Spleen (tissue), 11 donors: ENCODE data around the gene ZNF205. TPM values are rescaled to one million over a fixed set of nuclear protein-coding genes. Genes with fewer than 3 reads are reported as not detected.
"Not testable (repeated sequence)": the region's sequence is repeated elsewhere in the genome, so short reads cannot be mapped to it uniquely, and the experiment has no call there.

Experiments used
- DNase-seq: peaks from one replicate; pipeline ENCODE4 v3.0.0-alpha.2; 2020
- H3K27ac ChIP-seq, 8 donors: fragments of 200-600 bp; sonication (generic) in 7 of 8; 1 replicate in 4 of 8; 2 replicates in 4 of 8; pipeline versions ENCODE4 v1.5.0 to v1.8.0; 2016 to 2021; ENCODE audit warnings: inconsistent platforms in 4 of 8, mild to moderate bottlenecking in 4 of 8, moderate library complexity in 1 of 8
- H3K27me3 ChIP-seq, 7 donors: fragments of 200-600 bp; sonication (generic) in 6 of 7; replicated peaks in 1 of 7; 1 replicate in 4 of 7; 2 replicates in 3 of 7; pipeline versions ENCODE4 v1.5.0 to v1.8.0; 2016 to 2021; ENCODE audit warnings: inconsistent platforms in 3 of 7, mild to moderate bottlenecking in 1 of 7
- H3K36me3 ChIP-seq, 6 donors: fragments of 200-600 bp; sonication (generic) in 5 of 6; 1 replicate in 4 of 6; 2 replicates in 2 of 6; pipeline versions ENCODE4 v1.5.0 to v1.8.0; 2016 to 2021; ENCODE audit warnings: inconsistent platforms in 2 of 6
- H3K4me1 ChIP-seq, 6 donors: fragments of 200-600 bp; sonication (generic) in 5 of 6; 1 replicate in 3 of 6; 2 replicates in 3 of 6; pipeline versions ENCODE4 v1.5.0 to v1.8.0; 2016 to 2021; ENCODE audit warnings: inconsistent platforms in 3 of 6
- H3K4me3 ChIP-seq, 8 donors: fragments of 200-600 bp; sonication (generic) in 7 of 8; 1 replicate in 4 of 8; 2 replicates in 4 of 8; pipeline versions ENCODE4 v1.5.0 to v1.8.0; 2016 to 2021; ENCODE audit warnings: inconsistent platforms in 4 of 8, mild to moderate bottlenecking in 4 of 8, moderate library complexity in 2 of 8
- H3K9me3 ChIP-seq, 8 donors: fragments of 200-600 bp; sonication (generic) in 7 of 8; 1 replicate in 4 of 8; 2 replicates in 4 of 8; pipeline versions ENCODE4 v1.5.0 to v1.8.0; 2016 to 2021; ENCODE audit warnings: inconsistent platforms in 4 of 8
- CTCF ChIP-seq, 11 experiments: fragments of 200-600 bp in 7 of 11; fragments of 450-650 bp in 4 of 11; sonication (generic) in 4 of 11; IDR thresholded peaks in 8 of 11; conservative IDR thresholded peaks in 3 of 11; 1 replicate in 7 of 11; 2 replicates in 4 of 11; pipeline versions ENCODE4 v1.4.0 to v1.8.0; 2016 to 2021; ENCODE audit warnings: antibody characterized with exemption in 11 of 11, inconsistent platforms in 4 of 11, mild to moderate bottlenecking in 1 of 11
- POLR2A ChIP-seq, 3 donors: fragments of 450-650 bp; IDR thresholded peaks; one replicate each; pipeline ENCODE4 v1.5.1; 2017; ENCODE audit warnings: antibody characterized with exemption in 3 of 3, mild to moderate bottlenecking in 1 of 3
- POLR2AphosphoS5 ChIP-seq, 3 donors: sonication (generic); formaldehyde crosslinking; IDR thresholded peaks; one replicate each; pipeline ENCODE4 v1.5.1; 2017; ENCODE audit warnings: antibody characterized with exemption in 3 of 3
- WGBS, 5 donors: extraction: QIAGEN DNeasy Blood & Tissue Kit in 3 of 5; methylation state at CpG; one replicate each; pipeline versions ENCODE4 v1.1.5 to v1.1.7; 2013 to 2018; 5-methylcytosine and 5-hydroxymethylcytosine counted together
- intact Hi-C: fragments of 100-400 bp; cut with DNase I; formaldehyde crosslinking; loops from one replicate; pipeline ENCODE4 v1.15.0; 2023; ENCODE audit warnings: low total_unique reads
- polyA plus RNA-seq, 3 donors: library from polyadenylated mRNA; stranded (reverse); fragments of 200-250 nt; gene quantifications; one replicate each; pipeline ENCODE4 v1.2.1, GENCODE V29; 2013
- small RNA-seq, 4 donors: library from RNA; depleted of rRNA; stranded (forward); fragments of <200 nt; gene quantifications; one replicate each; pipeline ENCODE3, GENCODE V24; 2016
- total RNA-seq, 7 donors: library from RNA; depleted of rRNA in 3 of 7; stranded (reverse); fragments of >200 nt in 3 of 7; fragmentation: NEBNext Ultra II Directional in 4 of 7; extraction: Animal tissue kit (Norgen Biotek cat#: 25700) in 4 of 7; gene quantifications; one replicate each; pipeline versions ENCODE4 v1.1.0 to v1.2.1, GENCODE V29; 2016 to 2021
- donor health status: healthy with polysubstance abuse.
- donor health status: DM: no; HTN: no; CAD: no; lungs with moderate emphysema.
- donor health status: DM: no; HTN: no; CAD: no.
- donor health status: Bipolar disorder and iron deficiency.
- donor health status: healthy.
- donor health status: DM: no; HTN: no; CAD: no.
- donor health status: DM: yes; HTN: yes; CAD: no.

The ZNF205 gene
- total and polyA plus RNA-seq, 10 donors = 3.5 to 14.2 (median 6.1) TPM

DNA sequence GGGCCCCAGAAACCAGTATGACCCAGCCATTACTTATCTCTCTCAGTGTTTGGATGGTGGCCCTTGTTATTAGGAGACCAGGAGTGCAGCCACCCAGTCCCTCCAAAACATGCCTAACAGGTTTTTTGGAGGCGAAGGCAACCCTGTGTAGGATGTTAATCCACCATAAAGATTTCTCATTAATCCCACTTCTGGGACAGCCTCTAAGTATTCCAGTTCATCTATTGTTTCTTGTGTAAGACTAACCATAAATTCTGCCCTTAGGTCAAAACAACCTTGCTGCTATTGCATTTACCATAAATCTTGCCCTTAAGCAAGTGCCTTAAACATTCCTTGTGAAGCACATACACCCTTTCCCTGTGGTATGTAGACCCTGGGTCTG is 54.1 kb downstream of the ZNF205 start:
- DNase-seq = no peak
- 20 to 41% (median 38%) methylated on average over 1 of the region's 1 CpG for WGBS, 5 donors
- intact Hi-C loops = loop anchor here (10.0 kb wide), 1 partner anchor 112 kb away; no protein-coding TSS in a partner anchor
- no peak overlapping the region for H3K4me3 ChIP-seq
- peaks cover 7 to 45% (median 35%) of the 10 kb centered on the region in 7 donors for H3K27me3 ChIP-seq
- no peak for TF ChIP-seq POLR2AphosphoS5 (IDR thresholded peaks at IDR 0.05)
- no peak for TF ChIP-seq CTCF (IDR thresholded peaks at IDR 0.05 in 8 of 11, conservative IDR thresholded peaks at IDR 0.05 in 3 of 11)
- no peak for TF ChIP-seq POLR2A (IDR thresholded peaks at IDR 0.05)
- H3K36me3 ChIP-seq = no peaks in the 10 kb centered on the region
- H3K9me3 ChIP-seq = no peaks in the 10 kb centered on the region
- peaks cover 13 to 34% (median 21%) of the 10 kb centered on the region in 6 donors for H3K4me1 ChIP-seq
- no peak overlapping the region for H3K27ac ChIP-seq

- not testable (repeated sequence) for H3K27ac ChIP-seq, H3K36me3 ChIP-seq, DNase-seq, H3K4me3 ChIP-seq, H3K9me3 ChIP-seq
- H3K4me1 ChIP-seq = peaks cover 20 to 43% (median 32%) of the 10 kb centered on the region in 6 donors
- WGBS, 5 donors = 86 to 92% (median 88%) methylated on average over 7 of the region's 7 CpGs
- peaks cover 13 to 65% (median 57%) of the 10 kb centered on the region in 7 donors for H3K27me3 ChIP-seq
- intact Hi-C loops = loop anchor here (10.0 kb wide), 1 partner anchor 114 kb away; no protein-coding TSS in a partner anchor
These were observed 56.3 kb downstream of the ZNF205 start for GRCh38 chr16:3168729-3169128.

Small RNA genes lying within 50 kb of the gene (small RNA-seq; reads per million reads assigned to genes)
- 0 to 0.08 (median 0.03) reads per million in 4 donors for gene RNU1-22P

Other genes starting within 250 kb of the ZNF205 start
- gene FLYWCH2, start 229.4 kb upstream of the ZNF205 start, total RNA-seq = 10 to 100 TPM; 27.5 to 98.6 (median 48.4) TPM
- gene FLYWCH2, start 229.4 kb upstream of the ZNF205 start, polyA plus RNA-seq = 10 to 100 TPM; 31.6 to 62.6 (median 49.5) TPM
- 10 to 100 TPM; 34.8 to 79.3 (median 57.0) TPM for gene FLYWCH1, start 200.7 kb upstream of the ZNF205 start, total RNA-seq
- 10 to 100 TPM; 14.0 to 47.0 (median 43.9) TPM for gene FLYWCH1, start 200.7 kb upstream of the ZNF205 start, polyA plus RNA-seq
- gene KREMEN2, start 148.3 kb upstream of the ZNF205 start, total RNA-seq = 1 to 10 TPM in 1 of 7 donors, under 1 TPM in 1, not detected in 5; 0.40 to 1.0 TPM
- gene KREMEN2, start 148.3 kb upstream of the ZNF205 start, polyA plus RNA-seq = 1 to 10 TPM in 1 of 3 donors, under 1 TPM in 2; 0.41 to 1.2 (median 0.42) TPM
- 1 to 10 TPM; 3.3 to 9.0 (median 6.4) TPM for gene PAQR4, start 143.2 kb upstream of the ZNF205 start, total RNA-seq
- 1 to 10 TPM; 2.1 to 7.1 (median 6.3) TPM for gene PAQR4, start 143.2 kb upstream of the ZNF205 start, polyA plus RNA-seq
- 1 to 10 TPM; 3.3 to 9.6 (median 5.6) TPM for gene PKMYT1, start 132.1 kb upstream of the ZNF205 start, total RNA-seq
- 10 to 100 TPM in 1 of 3 donors, 1 to 10 TPM in 2; 3.9 to 11.3 (median 6.8) TPM for gene PKMYT1, start 132.1 kb upstream of the ZNF205 start, polyA plus RNA-seq
- gene CLDN9, start 99.7 kb upstream of the ZNF205 start, total RNA-seq = 1 to 10 TPM in 2 of 7 donors, under 1 TPM in 5; 0.24 to 1.7 (median 0.56) TPM
- under 1 TPM; 0.06 to 0.37 (median 0.16) TPM for gene CLDN9, start 99.7 kb upstream of the ZNF205 start, polyA plus RNA-seq
- not detected for gene CLDN6, start 94.4 kb upstream of the ZNF205 start, total RNA-seq
- gene CLDN6, start 94.4 kb upstream of the ZNF205 start, polyA plus RNA-seq = not detected
- gene TNFRSF12A, start 92.2 kb upstream of the ZNF205 start, total RNA-seq = 10 to 100 TPM in 3 of 7 donors, 1 to 10 TPM in 4; 2.0 to 26.1 (median 7.5) TPM
- 10 to 100 TPM in 1 of 3 donors, 1 to 10 TPM in 2; 7.7 to 16.5 (median 8.3) TPM for gene TNFRSF12A, start 92.2 kb upstream of the ZNF205 start, polyA plus RNA-seq
- gene HCFC1R1, start 88.6 kb upstream of the ZNF205 start, total RNA-seq = 10 to 100 TPM; 15.5 to 30.8 (median 21.6) TPM
- gene HCFC1R1, start 88.6 kb upstream of the ZNF205 start, polyA plus RNA-seq = 10 to 100 TPM; 60.5 to 74.5 (median 62.8) TPM
- 10 to 100 TPM; 19.3 to 30.4 (median 26.3) TPM for gene THOC6, start 88.6 kb upstream of the ZNF205 start, total RNA-seq
- 10 to 100 TPM; 40.7 to 57.2 (median 41.0) TPM for gene THOC6, start 88.6 kb upstream of the ZNF205 start, polyA plus RNA-seq
- under 1 TPM in 4 of 7 donors, not detected in 3; 0.30 to 0.77 (median 0.32) TPM for gene BICDL2, start 75.6 kb upstream of the ZNF205 start, total RNA-seq
- gene BICDL2, start 75.6 kb upstream of the ZNF205 start, polyA plus RNA-seq = under 1 TPM; 0.03 to 0.22 (median 0.15) TPM
- gene MMP25, start 66.0 kb upstream of the ZNF205 start, total RNA-seq = 100 to 1,000 TPM in 4 of 7 donors, 10 to 100 TPM in 3; 24.3 to 282 (median 113) TPM
- 10 to 100 TPM in 2 of 3 donors, 1 to 10 TPM in 1; 2.7 to 45.0 (median 41.9) TPM for gene MMP25, start 66.0 kb upstream of the ZNF205 start, polyA plus RNA-seq
- gene IL32, start 46.9 kb upstream of the ZNF205 start, total RNA-seq = 100 to 1,000 TPM; 171 to 414 (median 309) TPM
- gene IL32, start 46.9 kb upstream of the ZNF205 start, polyA plus RNA-seq = 100 to 1,000 TPM; 256 to 624 (median 277) TPM
- under 1 TPM in 1 of 7 donors, not detected in 6; 0.85 TPM for gene ZSCAN10, start 13.3 kb upstream of the ZNF205 start, total RNA-seq
- gene ZSCAN10, start 13.3 kb upstream of the ZNF205 start, polyA plus RNA-seq = under 1 TPM in 2 of 3 donors, not detected in 1; 0.02 to 0.06 TPM
- gene ZNF213, start 22.4 kb downstream of the ZNF205 start, total RNA-seq = 10 to 100 TPM in 1 of 7 donors, 1 to 10 TPM in 6; 6.8 to 11.4 (median 7.9) TPM
- 1 to 10 TPM; 2.4 to 5.9 (median 2.9) TPM for gene ZNF213, start 22.4 kb downstream of the ZNF205 start, polyA plus RNA-seq
- not detected for gene OR1F1, start 75.6 kb downstream of the ZNF205 start, total RNA-seq
- not detected for gene OR1F1, start 75.6 kb downstream of the ZNF205 start, polyA plus RNA-seq
- gene ZNF200, start 122.6 kb downstream of the ZNF205 start, total RNA-seq = 10 to 100 TPM; 14.2 to 24.4 (median 15.4) TPM
- 1 to 10 TPM; 4.2 to 6.3 (median 4.8) TPM for gene ZNF200, start 122.6 kb downstream of the ZNF205 start, polyA plus RNA-seq
- gene MEFV, start 144.0 kb downstream of the ZNF205 start, total RNA-seq = 10 to 100 TPM; 14.9 to 61.1 (median 28.0) TPM
- gene MEFV, start 144.0 kb downstream of the ZNF205 start, polyA plus RNA-seq = 1 to 10 TPM in 2 of 3 donors, under 1 TPM in 1; 0.39 to 3.7 (median 1.2) TPM
- 10 to 100 TPM; 27.8 to 51.9 (median 39.1) TPM for gene ZNF263, start 170.9 kb downstream of the ZNF205 start, total RNA-seq
- gene ZNF263, start 170.9 kb downstream of the ZNF205 start, polyA plus RNA-seq = 10 to 100 TPM; 16.0 to 21.6 (median 19.8) TPM
- gene TIGD7, start 192.8 kb downstream of the ZNF205 start, total RNA-seq = 10 to 100 TPM in 2 of 7 donors, 1 to 10 TPM in 5; 5.8 to 12.0 (median 9.2) TPM
- 1 to 10 TPM; 3.6 to 3.8 (median 3.7) TPM for gene TIGD7, start 192.8 kb downstream of the ZNF205 start, polyA plus RNA-seq
- 10 to 100 TPM; 29.7 to 48.2 (median 42.5) TPM for gene ZNF75A, start 192.9 kb downstream of the ZNF205 start, total RNA-seq
- gene ZNF75A, start 192.9 kb downstream of the ZNF205 start, polyA plus RNA-seq = 10 to 100 TPM; 17.1 to 30.1 (median 24.2) TPM
- under 1 TPM in 3 of 7 donors, not detected in 4; 0.33 to 0.60 (median 0.37) TPM for gene OR2C1, start 243.3 kb downstream of the ZNF205 start, total RNA-seq
- gene OR2C1, start 243.3 kb downstream of the ZNF205 start, polyA plus RNA-seq = under 1 TPM in 2 of 3 donors, not detected in 1; 0.08 to 0.22 TPM